Activated CD8-positive, alpha-beta memory T cell treated with anti-CD3 and anti-CD28 coated beads, Interleukin-2, amount 50 U/mL, for 1 hour (primary cell): ENCODE measurements around the gene HOXB7.

Experiments
- DNase-seq: peaks from one replicate; pipeline ENCODE4 v3.0.0-alpha.2; 2020; ENCODE audit errors: extremely low read depth

HOXB7 gene

DNA sequence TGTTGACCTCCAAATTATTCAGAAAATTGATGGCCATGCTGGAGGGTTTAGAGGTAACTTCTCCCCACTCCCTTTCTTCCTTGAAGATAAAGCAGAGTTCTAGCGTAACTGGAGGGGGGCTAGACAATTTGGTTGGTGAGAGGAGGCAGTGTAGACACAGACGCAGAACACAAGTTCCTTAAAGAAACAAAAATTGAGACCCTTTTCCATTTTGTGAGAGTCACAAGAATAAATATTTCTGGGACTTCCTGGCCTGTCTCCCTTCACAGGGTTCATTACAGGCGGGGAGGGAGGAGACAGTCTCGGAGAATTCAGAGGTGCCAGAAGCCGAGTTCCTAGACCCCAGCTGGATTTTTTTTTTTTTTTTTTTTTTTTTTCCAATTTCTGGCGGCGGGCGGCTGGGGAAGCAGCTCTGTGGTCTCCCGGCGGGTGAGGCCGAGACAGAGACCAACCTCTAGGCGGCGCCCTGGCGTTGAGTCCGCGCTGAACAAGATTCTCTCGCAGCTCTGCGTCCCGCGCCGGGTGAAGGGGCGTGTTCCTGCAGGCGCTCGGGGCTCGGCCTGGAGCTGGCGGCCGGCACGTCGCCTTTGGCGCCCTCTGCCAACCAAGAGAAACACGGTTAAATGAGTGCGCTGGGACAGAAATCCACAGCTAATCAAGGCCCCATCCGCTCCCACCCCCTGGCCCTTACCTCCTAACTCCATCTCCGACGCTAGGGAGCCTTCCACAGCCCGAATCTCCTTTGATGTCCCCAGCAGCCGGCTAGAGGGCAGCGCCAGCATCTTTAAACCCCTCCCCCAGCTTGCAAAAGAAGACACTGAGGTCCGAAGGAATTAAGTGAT is 25.6 kb upstream of the HOXB7 start:
- no peak for DNase-seq

DNA sequence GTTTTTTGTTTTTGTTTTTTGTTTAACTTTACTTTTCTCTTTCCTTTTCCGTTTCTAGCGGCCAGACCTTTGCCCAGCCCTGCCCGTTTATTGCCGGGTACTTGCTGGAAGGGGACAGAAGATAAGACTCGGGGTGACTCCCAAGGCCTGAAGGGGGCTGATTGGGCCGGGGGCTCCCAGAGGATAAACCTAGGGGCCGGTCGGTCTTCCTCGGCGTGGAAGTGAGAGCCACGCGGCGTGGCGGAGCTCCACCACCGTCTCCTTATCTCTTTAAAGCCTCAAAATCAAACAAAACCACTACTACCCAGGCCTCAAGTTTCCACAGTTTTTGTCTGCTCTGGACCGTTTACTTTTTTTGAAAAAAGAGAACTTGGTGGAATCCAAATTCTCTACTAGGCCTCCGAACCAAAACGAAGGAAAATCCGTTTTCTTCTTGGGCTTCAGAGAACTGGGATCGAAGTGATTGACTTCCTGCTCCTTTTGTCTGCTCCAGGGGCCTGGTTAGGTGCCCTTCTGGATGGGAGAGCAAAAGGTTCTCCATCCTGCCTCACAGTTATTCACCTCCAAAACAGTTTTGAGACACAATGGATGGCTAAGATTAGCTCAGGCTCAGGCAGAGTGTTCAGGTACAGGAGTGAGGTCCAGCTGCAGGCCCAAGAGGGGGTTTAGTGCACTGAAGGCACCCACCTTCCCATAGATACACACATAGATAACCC is 23.8 kb upstream of the HOXB7 start:
- DNase-seq: no peak

DNA sequence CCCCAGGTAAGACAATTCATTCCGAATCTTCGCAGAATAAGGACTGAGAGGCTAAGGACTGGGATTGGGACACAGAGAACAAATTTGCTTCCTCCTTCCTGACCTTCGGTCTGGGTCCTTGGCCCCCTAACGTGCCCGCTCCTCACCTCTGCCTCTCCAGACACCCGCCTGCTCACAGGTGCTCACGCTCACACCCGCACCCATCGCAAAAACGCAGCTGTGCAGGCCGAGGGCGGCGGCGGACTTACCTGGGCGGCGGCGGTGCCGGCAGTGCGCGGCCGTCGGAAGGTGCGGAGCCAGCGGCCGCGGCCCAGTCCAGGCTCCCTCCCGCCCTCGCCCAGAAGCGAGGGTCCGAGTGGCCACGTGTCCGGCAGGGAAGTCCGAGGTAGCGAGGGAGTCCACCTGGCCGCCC is 22.5 kb upstream of the HOXB7 start:
- DNase-seq: no peak

DNA sequence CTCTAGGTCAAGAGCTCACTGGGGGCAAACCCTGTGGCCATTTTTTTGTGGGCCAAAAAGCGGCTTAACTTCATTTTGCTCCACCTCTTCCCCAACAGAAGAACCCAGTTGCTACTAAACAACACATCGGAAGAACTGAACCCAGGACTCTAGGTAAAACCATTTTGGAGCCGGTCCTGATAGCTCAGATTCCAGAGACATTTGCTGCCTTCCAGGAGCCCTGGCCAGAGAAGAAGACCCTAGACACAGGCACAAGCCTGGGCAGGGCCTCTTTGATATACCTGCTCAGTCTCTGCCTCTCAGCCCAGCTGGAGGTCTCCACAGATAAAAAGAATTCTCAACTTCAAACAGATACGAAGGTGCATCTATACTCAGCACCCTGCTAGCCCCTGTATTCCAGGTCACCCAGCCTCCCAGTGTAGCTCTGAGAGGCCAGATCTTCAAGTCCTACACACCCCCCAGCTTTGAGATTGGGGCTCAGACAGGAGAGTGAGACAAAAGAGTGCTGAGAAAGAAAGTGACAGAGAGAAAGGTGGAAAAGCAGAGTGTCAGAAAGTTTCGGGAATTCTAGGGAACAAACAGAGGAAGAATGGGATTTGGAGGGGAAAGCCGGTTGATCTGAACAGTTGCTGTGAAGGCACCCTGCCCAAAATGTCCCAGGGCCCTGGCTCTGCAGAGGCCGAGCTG is 21.9 kb upstream of the HOXB7 start:
- no peak for DNase-seq

DNA sequence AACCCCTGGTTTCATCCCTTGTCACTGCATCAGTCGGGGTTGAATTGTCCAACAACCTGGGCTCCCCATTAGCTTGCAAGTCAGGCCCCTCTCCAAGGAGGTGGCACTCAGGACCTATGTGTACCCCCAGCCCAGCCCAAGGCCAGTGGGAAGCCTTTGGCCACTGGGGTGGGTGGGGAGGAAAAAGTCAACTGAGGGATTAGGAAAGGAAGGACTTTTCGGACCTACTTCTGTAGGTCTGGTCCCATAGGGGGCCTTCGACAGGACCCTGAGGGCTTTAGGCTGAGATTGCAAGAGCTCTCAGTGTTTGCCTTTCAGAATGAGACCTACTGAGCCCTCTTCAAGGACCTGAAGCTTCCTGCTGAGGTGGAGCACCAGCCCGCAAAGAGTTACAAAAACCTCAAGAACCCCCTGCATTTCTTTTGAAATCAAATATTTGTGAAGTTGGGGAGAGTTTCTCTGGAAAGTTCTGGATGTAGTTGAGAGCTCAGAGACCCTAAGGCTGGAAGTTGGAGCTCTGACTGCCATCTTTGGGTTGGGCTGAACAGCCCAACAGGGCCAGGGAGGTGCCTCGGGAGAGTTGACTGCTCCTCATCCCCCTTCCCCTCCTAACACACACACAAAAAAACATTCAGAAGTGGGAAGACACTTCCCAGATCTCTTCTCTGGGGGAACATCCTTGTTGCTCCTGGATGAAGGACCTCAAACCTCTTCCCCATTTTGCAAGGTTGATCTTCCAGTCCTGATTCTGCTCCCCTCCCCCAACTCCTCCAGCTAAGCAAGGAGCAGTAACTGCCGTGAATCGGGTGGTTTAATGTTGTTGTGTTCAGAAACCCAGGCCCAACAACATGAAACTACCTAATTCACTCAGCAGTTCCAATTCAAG is 21.1 kb upstream of the HOXB7 start:
- DNase-seq: no peak

DNA sequence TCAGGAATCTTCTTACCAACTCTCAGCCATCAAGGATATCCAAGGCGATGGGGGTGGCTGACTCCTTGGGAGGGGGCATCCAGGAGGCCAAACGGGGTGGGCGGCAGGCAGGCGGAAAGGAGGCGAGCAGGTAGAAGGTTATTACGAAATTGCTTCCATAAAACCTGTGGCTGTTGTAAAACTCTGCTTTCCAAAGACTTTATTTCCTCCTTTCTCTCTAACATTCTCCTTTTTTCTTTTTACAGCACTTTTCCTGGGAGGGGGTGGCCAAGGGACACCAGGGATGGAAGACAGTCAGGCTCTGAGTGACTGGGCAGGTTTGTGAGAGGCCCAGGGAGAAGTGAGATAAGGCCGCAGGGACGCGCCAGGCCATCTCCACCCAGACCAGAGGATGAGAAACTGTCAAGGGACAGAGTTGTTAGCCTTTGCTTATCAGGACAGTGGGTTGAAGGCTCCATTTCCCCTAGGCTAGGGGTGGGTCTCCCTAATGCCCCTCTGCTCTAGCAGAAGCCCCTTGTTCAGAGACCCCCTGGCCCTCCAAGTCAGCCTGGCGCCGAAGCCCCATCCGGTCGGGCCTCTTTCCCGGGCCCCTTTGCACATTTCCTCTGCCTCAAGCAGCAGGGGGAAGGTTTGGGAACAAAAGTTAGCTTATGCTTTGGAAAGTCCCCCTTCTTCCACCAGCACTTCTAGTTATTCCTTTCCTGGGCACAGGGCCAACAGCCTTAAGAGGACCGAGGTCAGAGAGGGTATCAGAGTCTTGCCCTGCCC is 20.3 kb upstream of the HOXB7 start:
- no peak for DNase-seq

DNA sequence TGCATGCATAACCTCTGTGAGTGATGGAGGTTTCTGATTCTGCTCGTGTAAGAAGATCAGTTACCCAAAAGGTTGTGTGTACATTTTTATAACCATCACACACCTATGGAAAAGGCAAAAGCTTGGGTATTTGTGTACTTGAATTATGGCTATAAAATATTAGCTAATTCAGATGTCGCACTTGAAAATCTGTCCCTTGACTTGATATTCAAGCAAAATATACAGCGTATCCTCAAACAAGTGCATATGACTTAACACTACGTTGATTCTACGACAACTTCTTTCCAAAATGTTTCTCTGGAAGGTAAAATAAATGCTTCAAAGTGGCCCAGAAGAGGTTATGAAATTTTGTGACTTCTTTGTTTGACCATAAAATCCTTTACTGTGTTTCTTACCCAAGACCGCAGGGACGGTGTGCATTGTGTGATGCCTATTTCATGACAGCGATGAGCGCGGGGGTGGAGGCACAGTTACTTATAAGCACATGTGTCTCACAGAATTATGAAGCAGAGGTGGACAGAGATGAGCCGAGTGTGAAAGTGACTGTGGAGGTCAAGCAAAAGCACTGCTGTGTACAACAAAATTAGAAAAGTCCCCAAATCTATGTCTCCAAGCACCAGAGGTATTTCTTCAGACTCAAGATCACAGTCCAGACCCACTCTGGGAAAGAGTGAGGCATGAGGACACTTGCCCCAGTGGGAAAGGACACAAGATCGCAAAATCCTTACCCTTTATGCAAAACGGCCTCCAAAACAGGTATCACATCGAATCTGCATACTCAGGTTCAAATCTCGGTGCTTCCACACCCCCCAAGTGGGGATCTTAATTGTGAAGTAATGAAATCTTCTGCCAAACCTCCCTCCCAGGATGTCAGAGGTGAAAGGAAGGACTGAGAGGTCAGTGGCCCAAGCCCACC is 19.4 kb upstream of the HOXB7 start:
- DNase-seq: no peak

DNA sequence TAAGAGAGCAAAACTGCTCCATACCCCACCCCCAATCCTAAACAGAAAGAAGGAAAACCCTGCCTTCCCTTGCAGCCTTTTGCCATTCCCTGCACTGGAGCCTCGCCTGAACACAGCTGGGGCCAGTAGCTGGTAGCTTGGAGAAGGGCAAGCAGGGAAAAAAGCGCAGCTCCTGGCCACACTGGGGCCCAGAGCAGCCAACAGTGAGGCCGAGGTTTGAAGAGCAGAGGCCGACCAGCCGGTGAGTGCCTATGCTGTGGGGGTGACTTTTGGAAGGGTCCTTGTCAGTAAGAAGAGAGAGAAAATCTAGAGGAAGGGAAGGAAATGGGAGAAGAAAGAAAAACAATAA is 18.6 kb upstream of the HOXB7 start:
- DNase-seq: no peak

DNA sequence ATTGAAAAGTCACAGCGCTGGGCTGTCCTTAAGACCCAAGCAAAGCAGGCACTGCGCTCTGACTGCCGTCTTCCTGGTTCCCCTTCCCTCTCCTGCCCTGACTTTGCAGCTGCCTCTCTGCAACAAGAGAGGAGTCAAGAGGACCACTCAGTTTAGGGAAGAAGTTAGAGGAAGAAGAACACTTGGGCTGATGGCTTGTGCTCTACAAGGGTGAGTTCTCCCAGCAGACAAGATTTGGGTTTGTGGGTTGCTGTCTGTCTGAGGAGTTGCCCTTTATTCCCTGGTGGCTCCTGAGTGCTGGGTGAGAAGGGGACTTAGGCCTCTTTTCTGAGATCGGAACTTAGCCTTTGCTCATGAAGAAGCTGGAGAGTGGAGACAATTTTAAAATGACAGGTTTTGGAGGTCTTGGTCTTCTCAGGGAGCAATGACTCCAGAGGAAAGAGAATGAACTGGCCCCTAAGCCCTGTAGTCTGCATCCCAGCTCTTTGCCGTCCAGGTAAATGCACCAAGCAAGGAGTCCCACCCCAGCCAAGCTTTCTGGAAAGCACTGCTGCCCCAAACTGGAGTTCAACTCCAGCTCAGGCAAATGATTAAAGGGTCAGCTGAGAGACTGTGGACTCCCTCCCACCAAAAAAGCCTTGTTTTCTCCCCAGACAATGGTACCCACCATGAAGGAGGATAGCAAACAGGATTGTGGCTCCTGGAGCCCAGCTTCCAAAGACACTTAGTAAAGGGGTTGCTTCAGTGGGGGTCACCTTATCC is 18.0 kb upstream of the HOXB7 start:
- no peak for DNase-seq

DNA sequence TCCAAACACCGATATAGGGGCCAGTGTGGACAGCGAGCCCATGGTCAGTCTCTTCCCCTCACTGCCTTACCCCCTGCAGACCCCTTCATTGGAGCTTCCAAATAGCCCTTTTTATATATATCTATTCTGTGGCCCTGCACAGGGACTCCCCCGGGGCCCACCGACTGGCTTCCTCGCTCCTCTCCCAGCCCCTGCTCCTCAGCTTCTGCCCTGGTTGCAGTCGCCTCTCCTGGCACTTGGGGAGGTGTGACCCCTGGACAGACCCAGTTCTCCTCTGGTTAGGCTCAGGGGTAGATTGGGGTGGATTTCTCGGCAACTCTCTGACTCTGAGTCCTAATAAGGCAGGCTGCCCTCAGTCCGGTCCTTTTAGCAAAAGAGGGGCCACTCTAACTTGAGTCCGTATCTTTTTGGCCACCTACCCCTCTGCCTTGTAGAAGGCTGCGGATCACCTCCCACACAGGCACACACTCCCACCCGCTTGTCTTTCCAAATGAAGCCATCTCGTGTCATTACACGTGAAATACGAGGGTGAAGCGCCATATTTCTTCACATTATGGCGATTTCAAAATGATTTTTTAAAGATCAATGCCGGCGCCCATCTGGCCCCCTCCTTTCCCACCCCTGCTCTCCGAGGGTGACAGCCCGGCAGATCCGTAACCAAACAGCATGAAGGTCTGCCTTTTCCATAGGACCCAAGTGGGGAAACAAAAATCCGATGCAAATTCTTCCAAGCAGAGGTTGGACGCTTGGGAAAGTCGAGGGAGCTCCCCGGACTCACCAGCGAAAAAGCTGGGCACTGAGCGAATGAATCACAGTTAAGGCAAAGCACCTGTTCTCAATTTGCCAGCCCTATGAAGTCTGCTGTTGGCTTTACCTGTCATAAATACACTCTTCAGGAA is 17.1 kb upstream of the HOXB7 start:
- no peak for DNase-seq

DNA sequence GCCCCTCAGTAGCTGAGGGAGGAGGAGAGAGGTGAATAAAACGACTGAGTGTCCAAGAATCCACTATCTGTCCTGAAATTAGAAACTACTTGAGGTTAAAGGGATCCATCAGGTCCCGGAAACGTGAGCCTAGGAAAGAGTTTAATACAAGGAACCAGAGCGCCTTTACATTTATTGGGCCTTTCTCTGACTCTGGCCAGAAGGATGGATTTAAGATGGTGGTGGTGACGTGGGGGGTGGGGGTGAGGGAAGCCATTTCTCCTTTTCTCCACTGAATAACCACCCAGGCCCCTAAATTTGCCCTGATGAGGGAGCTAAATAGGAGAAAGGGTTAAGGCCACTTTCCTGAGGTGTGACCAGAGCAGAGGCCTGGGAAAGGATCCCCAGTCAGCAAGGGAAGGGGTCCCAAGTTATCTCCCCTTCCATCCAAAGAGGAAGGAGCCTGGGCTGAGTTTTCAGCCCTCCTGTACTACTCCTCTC is 16.3 kb upstream of the HOXB7 start:
- DNase-seq: no peak

DNA sequence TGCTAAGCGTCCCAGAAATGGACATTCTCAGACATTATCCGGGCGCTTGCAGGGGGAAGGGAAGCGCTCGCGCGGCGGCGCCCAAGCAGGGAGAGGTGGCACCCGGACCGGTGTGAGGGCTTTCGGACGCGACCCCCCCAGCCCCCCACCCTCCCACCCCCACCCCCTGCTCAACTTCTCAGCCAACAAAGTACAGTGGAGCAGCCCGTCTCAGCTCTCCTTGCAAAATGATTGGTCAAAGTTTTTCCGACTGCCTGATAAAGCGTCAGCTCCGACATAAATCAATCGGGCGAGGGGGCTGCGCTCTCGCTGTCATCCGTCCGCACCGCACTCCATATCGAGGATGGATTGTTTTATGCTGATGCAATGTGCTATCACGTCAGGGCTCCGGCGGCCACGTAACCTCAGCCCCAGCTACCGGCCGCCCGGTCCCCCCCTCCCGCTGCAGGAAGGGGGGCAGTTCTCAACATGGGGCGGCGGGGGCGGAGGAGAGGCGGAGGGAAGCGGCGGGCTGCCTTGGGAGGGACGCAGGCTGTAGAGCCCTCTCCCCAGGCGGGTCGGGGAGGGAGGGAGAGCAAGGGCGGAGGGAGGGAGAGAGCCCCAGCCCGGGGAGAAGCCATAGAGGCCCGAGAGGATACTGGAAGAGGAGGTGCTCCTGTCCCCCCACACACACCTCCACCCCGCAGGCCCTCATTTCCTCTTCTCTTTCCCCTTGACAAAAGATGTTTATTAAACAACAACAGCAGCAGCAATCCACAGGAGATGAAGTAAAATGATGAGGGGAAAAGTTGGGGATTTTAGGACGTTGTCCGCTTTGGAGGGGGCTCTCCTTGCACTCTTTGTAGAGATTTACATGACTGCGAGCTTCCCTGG is 15.7 kb upstream of the HOXB7 start, which contains the start of gene HOXB9:
Gene HOXB9, minus strand, starts transcription at position 114 of the 873 bp plus-strand sequence. Its CDS starts 89 bp downstream, at position 25.
- no peak for DNase-seq

DNA sequence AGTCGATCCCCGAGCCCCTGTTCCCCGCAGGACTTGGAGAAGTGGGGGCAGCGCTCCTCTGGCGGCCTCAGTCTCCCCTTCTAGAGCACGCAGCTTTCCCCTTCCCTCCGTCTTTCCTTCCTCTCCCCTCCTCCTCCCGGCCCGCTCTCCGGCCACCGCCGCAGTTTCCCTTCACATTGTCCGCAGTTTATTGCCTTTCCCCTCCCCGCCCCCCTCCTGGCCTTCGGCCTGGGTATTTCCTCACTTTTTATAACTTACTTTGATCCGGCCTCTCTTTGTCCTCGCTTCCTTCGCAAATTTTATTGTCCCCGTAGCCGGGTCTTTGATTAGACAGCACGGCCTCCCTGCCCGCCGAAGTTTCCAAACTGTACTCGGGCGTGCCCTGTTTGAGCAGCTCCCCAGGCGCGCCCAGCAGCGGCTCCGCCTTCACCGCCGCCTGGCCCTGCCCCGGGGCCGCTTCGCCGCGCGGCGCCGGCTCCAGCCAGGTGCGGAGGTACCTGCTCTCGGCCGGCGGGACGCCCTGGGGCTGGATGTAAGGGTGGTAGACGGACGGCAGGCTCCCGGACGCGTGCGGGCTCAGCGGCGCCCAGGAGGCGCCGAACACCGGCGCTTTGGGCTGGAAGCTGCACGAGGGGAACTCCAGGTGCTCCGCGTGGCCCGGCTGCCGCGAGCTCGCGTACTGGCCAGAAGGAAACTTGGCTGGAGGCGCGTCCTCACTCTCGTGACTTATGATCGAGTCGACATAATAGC is 14.9 kb upstream of the HOXB7 start:
- DNase-seq: no peak

DNA sequence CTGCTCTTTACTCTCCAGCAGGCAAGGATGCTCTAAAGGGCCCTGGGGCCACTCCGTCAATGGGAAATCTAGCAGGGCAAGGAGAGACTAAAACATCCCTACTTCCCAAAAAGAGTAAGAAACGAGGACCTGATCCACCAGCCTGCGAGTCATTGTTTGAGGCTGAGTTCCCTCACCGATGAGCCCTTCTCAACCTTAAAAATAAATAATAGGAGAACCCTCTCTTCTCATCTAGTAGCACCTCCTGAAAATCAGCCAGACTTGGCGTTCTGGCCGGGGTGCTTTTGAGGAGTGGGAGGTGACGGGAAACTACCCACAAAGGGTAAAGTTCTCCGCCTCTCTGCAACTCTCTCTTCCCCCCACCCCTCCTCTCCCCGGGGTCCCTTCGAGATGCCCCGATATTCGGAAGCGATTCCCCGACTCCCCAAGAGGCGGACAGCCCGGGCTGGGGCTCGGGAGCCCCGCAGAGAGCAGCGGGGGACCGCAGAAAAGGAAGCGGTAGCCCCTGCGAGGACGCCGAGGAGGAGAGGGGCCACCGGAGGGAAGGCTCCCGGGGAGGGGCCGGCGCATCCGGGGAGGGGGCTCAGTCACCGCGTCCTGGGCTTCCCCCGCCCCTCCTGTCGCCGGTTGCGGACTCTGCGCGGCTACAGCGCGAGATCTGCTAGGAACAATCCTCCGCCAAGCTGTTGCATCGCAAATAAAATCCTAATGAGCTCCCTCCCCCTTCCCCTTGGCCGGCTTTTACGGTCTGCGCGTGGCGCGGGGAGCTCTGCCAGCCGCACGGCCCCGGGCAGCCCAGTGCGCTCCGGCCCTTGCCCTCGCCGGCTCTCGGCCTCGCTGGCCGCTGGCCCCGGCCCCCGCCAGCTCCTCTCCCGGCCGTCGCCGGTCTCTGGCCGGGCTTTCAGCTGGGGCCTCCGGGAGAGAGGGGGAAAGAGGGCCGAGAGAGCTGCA is 14.0 kb upstream of the HOXB7 start:
- DNase-seq: no peak

DNA sequence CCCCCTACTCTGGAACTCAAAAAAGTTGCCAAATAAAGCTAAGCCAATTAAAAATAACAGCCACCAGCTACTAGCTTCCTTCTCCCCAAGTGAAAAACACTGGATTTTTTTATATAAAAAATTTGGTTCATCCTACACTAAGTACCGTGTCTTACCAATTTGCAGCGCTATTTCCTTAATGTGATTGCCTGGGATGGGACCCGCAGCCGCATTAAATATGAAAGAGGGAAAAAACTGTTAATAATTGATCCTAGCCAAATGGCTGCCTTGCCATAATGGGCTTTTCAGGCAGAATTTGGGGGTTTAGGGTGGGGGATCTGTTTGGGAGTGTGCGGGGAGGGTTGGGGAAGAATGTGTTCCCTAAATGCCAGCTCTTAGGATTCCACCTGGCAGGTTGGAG is 13.3 kb upstream of the HOXB7 start:
- DNase-seq: no peak
